Inferior parietal cortex (tissue), 1 donor: Measurements from ENCODE around the gene MCU.
A peak's percentile ranks its signal among the peaks of the same experiment; 100 is the strongest.

Experiments
- DNase-seq: peaks from one replicate; pipeline ENCODE4 v3.0.0-alpha.2; 2016; ENCODE audit errors: extremely low spot score

MCU gene

DNA sequence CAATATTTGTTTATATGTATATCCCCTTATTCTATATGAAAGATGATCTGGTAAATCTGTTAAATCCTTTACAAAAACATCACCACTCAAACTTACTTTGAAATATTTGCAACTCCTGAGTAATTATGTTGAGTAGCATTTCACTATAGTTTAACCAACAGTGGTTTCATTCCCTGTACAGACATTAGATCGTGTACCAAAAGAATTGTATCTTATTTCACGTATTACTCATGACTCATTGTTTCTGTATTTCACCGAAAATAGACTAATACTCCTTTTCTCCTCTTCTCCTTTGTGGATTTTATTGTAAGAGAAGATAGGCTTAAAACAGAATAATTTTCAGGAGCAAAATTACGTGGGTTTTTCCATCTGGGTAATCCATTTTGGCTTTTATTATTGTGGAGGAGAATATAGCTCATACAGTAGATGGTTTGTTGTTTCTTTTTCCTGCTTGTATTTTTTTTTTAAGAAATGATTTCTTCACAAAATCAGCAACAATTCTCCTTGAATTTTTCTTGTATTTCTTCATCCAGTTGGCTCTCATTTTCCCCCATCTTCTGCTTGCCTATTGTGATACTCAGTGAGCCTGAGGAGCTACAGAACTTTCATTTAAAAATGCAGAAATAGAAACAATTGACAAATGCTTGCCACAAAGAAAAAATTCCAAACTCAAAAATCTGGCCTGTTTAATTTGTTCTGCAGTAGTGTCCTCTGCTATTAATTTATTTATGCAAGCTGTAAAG, 111.0 kb downstream of the MCU start:
- peak; percentile 7 for DNase-seq

DNA sequence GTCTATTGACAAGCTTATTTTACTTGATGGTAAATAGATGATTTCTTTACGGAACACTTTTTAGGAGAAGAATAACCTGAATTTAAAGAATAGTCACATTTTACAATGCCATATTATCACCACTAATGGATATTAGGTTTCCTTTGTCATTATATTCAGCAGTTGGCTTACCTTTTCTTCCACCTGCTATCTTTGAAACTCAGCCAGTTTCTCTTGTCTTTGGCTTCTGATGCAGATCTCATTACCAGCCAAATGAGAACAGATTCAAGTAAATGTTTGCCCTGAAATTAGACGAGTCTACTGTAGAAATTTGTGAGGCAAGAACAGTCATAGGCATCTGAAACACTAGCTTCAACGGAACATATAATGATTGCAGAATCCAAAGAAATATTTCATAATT, 116.1 kb downstream of the MCU start:
- no peak for DNase-seq

GRCh38 chr10:72809006-72809405, 117.1 kb downstream of the MCU start:
- DNase-seq, result no peak

GRCh38 chr10:72810976-72811375, 119.0 kb downstream of the MCU start:
- DNase-seq, result no peak

GRCh38 chr10:72812415-72812752, 120.4 kb downstream of the MCU start:
- DNase-seq, result no peak

DNA sequence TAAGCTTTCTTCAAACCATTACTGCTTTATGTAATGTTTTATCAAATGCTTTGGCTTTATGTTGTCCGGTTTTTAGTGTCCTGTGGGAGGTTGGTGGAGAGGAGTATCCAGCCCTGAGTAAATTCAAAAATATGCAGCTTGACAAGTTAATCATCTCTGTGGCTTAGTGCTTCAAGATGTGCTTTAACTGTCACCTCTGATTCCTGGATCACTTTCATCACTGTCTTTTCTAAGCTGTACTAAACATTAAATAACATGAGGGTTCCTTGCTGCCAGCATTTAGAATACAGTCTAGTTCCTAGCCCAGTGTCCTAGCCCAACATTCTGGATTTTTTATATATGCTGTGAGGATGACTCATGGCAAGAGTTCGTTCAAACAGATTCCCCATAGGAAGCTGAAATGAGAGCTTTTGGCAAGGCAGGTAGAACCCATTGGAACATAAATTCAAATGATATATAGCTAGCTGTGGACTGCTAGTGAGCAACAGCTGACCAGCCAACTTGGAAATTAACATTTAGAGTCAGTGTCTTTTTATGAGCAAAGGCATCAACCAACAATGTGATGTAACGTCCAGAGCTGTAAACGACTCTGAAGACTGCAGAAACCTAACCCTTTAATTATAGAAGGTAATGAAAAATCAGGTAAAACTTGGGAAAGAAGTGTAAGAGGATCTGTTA, 120.9 kb downstream of the MCU start:
- no peak for DNase-seq

DNA sequence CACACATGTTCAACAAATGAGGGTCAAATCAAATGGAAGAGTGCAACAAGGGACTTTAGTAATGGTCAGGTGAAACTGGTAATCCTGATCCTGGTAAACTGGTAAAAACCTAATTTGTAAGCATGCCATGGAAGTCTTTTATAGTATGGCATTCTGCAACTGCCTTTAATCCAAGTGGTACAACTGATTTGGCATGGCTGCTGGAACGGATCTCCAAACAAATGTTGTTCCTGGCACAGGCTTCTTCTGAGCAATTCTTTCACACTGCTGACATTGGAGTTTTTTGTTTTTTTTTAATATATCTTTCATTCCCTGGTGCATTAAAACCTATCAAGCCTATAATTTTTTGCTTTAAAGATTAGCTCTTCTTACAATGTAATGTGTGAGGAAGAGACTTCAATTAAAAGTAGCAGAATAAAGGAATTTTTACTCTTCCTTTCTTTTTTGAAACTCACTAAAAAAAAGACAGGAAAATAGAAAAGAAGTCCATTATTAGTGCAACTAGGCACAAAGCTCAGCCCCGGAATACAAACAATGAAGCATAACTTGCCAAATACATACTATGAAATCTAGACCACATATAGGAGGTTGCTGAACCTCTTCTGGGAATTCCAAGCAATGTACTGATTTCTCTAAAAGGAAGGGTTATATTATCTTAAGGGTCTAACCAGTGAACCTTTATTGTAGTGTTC, 122.3 kb downstream of the MCU start:
- DNase-seq, result no peak

DNA sequence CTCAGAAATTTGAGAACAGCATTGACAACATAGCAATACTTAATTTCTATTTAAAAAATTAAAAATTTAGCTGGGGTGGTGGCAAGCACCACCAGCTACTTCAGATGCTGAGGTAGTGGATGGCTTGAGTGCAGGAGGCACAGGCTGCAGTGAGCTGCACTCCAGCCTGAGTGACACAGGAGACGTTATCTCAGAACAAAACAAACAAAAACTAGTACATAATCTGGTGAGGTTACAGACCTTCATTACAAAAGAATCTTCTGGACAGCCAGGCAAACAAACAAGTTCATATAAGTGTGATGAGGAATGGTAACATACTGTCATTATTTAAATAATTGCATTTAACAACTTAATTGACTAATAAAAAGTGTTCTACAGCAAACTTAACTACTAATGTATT, 124.6 kb downstream of the MCU start:
- no peak for DNase-seq

GRCh38 chr10:72818076-72818475, 126.1 kb downstream of the MCU start:
- DNase-seq, result no peak

DNA sequence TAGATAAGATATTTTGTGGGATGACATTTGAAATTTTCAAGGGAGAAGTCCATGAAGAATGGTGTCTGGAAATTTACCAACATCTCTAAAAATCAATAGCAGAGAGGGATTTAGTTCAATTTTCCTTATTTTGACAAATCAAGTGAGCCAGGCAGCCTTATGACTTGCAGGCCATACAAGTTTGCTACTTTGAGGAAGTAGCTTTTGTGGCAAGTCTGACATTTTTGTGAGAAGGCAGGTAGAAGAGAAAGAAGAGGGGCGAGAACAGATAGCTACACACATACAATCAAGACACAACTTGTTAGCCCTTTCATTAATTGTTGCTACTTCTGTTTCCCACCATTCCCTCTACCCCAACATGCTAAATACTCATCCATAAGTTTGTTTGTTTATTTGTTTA, 127.1 kb downstream of the MCU start:
- no peak for DNase-seq

DNA sequence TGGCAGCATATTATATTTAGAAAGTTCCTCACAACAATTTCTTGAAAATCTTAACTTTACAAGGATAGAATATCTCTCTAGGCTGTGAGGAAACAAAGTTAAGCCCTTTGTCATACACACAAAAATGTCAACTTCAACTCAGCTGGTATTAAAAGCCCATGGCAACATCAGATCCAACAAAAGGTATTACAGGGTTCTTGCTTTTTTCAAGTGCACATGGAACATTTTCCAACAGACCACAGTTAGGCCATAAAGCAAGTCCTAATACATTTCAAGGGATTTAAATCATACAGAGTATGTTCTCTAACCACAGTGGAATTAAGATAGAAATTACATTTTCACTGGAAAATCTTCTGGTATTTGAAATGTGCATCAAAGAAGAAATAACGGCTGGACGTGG, 129.7 kb downstream of the MCU start:
- no peak for DNase-seq

DNA sequence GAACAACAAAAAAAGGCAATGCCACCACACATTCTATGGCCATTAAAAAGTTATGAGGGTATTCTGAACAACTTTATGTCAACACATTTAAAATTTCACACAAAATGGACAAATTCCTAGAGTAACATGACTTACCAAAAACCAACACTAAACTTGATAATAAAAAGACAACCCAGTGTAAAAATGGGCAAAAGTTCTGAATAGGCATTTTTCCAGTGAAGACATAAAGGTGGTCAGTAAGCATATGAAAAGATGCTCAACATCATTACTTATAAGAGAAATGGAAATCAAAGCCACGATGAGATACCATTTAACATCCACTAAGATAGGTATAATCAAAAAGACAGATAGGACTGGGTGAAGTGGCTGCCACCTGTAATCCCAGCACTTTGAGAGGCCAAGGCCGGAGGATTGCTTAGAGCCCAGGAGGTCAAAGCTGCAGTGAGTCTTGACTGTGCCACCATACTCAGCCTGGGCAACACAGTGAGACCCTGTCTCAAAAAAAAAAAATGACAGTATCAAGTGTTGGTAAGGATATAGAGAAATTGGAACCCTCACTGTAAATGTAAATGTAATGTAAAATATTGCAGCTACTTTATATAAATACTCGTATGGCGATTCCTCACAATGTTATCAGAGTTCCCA, 130.5 kb downstream of the MCU start:
- no peak for DNase-seq

GRCh38 chr10:72825163-72825562, 133.2 kb downstream of the MCU start:
- DNase-seq, result no peak

GRCh38 chr10:72826346-72826745, 134.4 kb downstream of the MCU start:
- DNase-seq, result no peak

GRCh38 chr10:72828294-72828693, 136.4 kb downstream of the MCU start:
- no peak for DNase-seq

- DNase-seq, result no peak
Observed at GRCh38 chr10:72830625-72831024, 138.7 kb downstream of the MCU start.

GRCh38 chr10:72831696-72832409, 139.9 kb downstream of the MCU start:
- no peak for DNase-seq

GRCh38 chr10:72832701-72833100, 140.8 kb downstream of the MCU start:
- no peak for DNase-seq

- peak; percentile 78 for DNase-seq
Observed at GRCh38 chr10:72834183-72834825, 142.4 kb downstream of the MCU start.

GRCh38 chr10:72840319-72840718, 148.4 kb downstream of the MCU start:
- DNase-seq, result no peak

DNA sequence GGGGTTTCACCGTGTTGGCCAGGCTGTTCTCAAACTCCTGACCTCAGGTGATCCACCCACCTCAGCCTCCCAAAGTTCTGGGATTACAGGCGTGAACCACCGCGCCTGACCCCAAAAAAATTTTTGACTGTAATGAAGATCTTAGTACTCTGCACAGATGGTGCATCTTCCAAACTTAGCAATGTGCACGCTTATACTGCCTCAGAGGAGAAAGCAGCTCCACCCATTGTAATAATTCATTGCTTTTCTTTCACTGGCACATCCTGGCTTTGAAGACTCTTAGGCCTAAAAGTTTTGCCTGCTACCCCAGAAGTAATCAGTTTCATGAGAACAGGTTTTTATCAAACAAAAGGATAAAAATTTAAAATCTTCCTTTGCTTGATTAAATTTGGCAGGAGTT, 149.5 kb downstream of the MCU start:
- DNase-seq, result no peak
